ENCODE data around the gene ANKFN1.

Gene ANKFN1

GRCh38 chr17:56167491-56167890, 14.2 kb downstream of the ANKFN1 start:
- DNase-seq (ENCODE audit: low read depth, low spot score), result no peak
- no peak for TF ChIP-seq CTCF (IDR thresholded peaks at IDR 0.05; ENCODE audit: low read depth, low read length)
- H3K4me3 ChIP-seq (ENCODE audit: low read depth, low read length), result no peak overlapping the region
- in situ Hi-C loops (cut with HindIII; ENCODE audit: low sequenced_read_pairs), result no loop called here

GRCh38 chr17:56169621-56170020, 16.3 kb downstream of the ANKFN1 start:
- no peak overlapping the region for H3K4me3 ChIP-seq (ENCODE audit: low read depth, low read length)
- DNase-seq (ENCODE audit: low read depth, low spot score), result no peak
- in situ Hi-C loops (cut with HindIII; ENCODE audit: low sequenced_read_pairs), result no loop called here
- no peak for TF ChIP-seq CTCF (IDR thresholded peaks at IDR 0.05; ENCODE audit: low read depth, low read length)

GRCh38 chr17:56171186-56171959, 18.1 kb downstream of the ANKFN1 start:
- H3K4me3 ChIP-seq (ENCODE audit: low read depth, low read length), result no peak overlapping the region
- in situ Hi-C loops (cut with HindIII; ENCODE audit: low sequenced_read_pairs), result no loop called here
- DNase-seq (ENCODE audit: low read depth, low spot score), result no peak
- no peak for TF ChIP-seq CTCF (IDR thresholded peaks at IDR 0.05; ENCODE audit: low read depth, low read length)

- no peak for DNase-seq (ENCODE audit: low read depth, low spot score)
Observed at GRCh38 chr17:56172517-56172982, 19.3 kb downstream of the ANKFN1 start.

GRCh38 chr17:56173026-56173425, 19.8 kb downstream of the ANKFN1 start:
- in situ Hi-C loops (cut with HindIII; ENCODE audit: low sequenced_read_pairs), result no loop called here
- DNase-seq (ENCODE audit: low read depth, low spot score), result no peak
- TF ChIP-seq CTCF (IDR thresholded peaks at IDR 0.05; ENCODE audit: low read depth, low read length), result no peak

More at GRCh38 chr17:56172517-56172982, 19.3 kb downstream of the ANKFN1 start:
- in situ Hi-C loops (cut with HindIII; ENCODE audit: low sequenced_read_pairs), result no loop called here
- H3K4me3 ChIP-seq (ENCODE audit: low read depth, low read length), result no peak overlapping the region
- TF ChIP-seq CTCF (IDR thresholded peaks at IDR 0.05; ENCODE audit: low read depth, low read length), result no peak

GRCh38 chr17:56173958-56174835, 20.9 kb downstream of the ANKFN1 start:
- DNase-seq (ENCODE audit: low read depth, low spot score), result no peak
- H3K4me3 ChIP-seq (ENCODE audit: low read depth, low read length), result no peak overlapping the region
- TF ChIP-seq CTCF (IDR thresholded peaks at IDR 0.05; ENCODE audit: low read depth, low read length), result no peak
- in situ Hi-C loops (cut with HindIII; ENCODE audit: low sequenced_read_pairs), result no loop called here

More at GRCh38 chr17:56173026-56173425, 19.8 kb downstream of the ANKFN1 start:
- no peak overlapping the region for H3K4me3 ChIP-seq (ENCODE audit: low read depth, low read length)

Measured in astrocyte of the spinal cord (primary cell).